Neuronal stem cell (in vitro differentiated cells): ENCODE results near the gene ACOXL.
A peak's percentile ranks its signal among the peaks of the same experiment; 100 is the strongest.
"Not testable (repeated sequence)": the region's sequence is repeated elsewhere in the genome, so short reads cannot be mapped to it uniquely, and the experiment has no call there.

Source experiments
- DNase-seq: peaks from one replicate; pipeline ENCODE4 v3.0.0-alpha.2; 2013; ENCODE audit warnings: low spot score
- H2AFZ ChIP-seq: one replicate; pipeline ENCODE4 v1.6.1; 2013; ENCODE audit warnings: mild to moderate bottlenecking, low read length, inconsistent platforms
- H2AK5ac ChIP-seq: 2 replicates; pipeline ENCODE4 v1.6.1; 2013; ENCODE audit warnings: low read depth, mild to moderate bottlenecking, inconsistent platforms, low read length, moderate library complexity, mixed read lengths
- H2BK120ac ChIP-seq: 2 replicates; pipeline ENCODE4 v1.6.1; 2013; ENCODE audit warnings: low read depth, mild to moderate bottlenecking, inconsistent platforms, low read length, moderate library complexity, mixed read lengths
- H2BK12ac ChIP-seq: one replicate; pipeline ENCODE4 v1.6.1; 2013; ENCODE audit warnings: low read length, inconsistent platforms
- H2BK15ac ChIP-seq: 2 replicates; pipeline ENCODE4 v1.6.1; 2013; ENCODE audit warnings: mild to moderate bottlenecking, low read length, inconsistent platforms, mixed read lengths
- H2BK5ac ChIP-seq: one replicate; pipeline ENCODE4 v1.6.1; 2013; ENCODE audit warnings: inconsistent platforms, mild to moderate bottlenecking, low read length, moderate library complexity
- H3K14ac ChIP-seq: one replicate; pipeline ENCODE4 v1.6.1; 2013; ENCODE audit warnings: low read length, inconsistent platforms
- H3K18ac ChIP-seq: 2 replicates; pipeline ENCODE4 v1.6.1; 2013; ENCODE audit warnings: low read length, inconsistent platforms
- H3K23ac ChIP-seq: 2 replicates; pipeline ENCODE4 v1.6.1; 2013; ENCODE audit warnings: low read depth, mild to moderate bottlenecking, mixed read lengths, low read length, inconsistent platforms; ENCODE audit not compliant: poor library complexity
- H3K27ac ChIP-seq: replicated peaks from 3 replicates; pipeline ENCODE4 v1.5.1; 2013; ENCODE audit warnings: low read length, inconsistent platforms
- H3K27me3 ChIP-seq, 3 experiments: 2 replicates each; pipeline ENCODE4 v1.6.1; 2013; ENCODE audit warnings: low read length in 3 of 3, mild to moderate bottlenecking in 2 of 3, inconsistent platforms in 1 of 3, low read depth in 1 of 3, mixed read lengths in 1 of 3, moderate library complexity in 1 of 3; ENCODE audit not compliant: control insufficient read depth in 3 of 3, insufficient read depth in 3 of 3
- H3K36me3 ChIP-seq, 2 donors: replicated peaks in 1 of 2; 2 replicates each; pipeline ENCODE4 v1.6.1; 2013; ENCODE audit warnings: low read length in 2 of 2; ENCODE audit not compliant: control insufficient read depth in 2 of 2, insufficient read depth in 2 of 2
- H3K4ac ChIP-seq: 2 replicates; pipeline ENCODE4 v1.6.1; 2013; ENCODE audit warnings: inconsistent platforms, mild to moderate bottlenecking, low read length, moderate library complexity
- H3K4me1 ChIP-seq, 2 donors: 1 replicate in 1 of 2; 2 replicates in 1 of 2; pipeline ENCODE4 v1.6.1; 2013; ENCODE audit warnings: low read length in 2 of 2, low read depth in 1 of 2; ENCODE audit not compliant: control insufficient read depth in 2 of 2, insufficient read depth in 1 of 2
- H3K4me2 ChIP-seq: one replicate; pipeline ENCODE4 v1.6.1; 2013; ENCODE audit warnings: mild to moderate bottlenecking, low read length, inconsistent platforms; ENCODE audit not compliant: insufficient read depth, poor library complexity, severe bottlenecking
- H3K4me3 ChIP-seq, 2 donors: 2 replicates each; pipeline ENCODE4 v1.5.1; 2013; ENCODE audit warnings: low read length in 2 of 2, mild to moderate bottlenecking in 2 of 2, inconsistent platforms in 1 of 2, moderate library complexity in 1 of 2
- H3K79me1 ChIP-seq: one replicate; pipeline ENCODE4 v1.6.1; 2013; ENCODE audit warnings: low read depth, mild to moderate bottlenecking, inconsistent platforms, low read length, moderate library complexity
- H3K9ac ChIP-seq: one replicate; pipeline ENCODE4 v1.6.1; 2013; ENCODE audit warnings: mild to moderate bottlenecking, low read depth, low read length, inconsistent platforms; ENCODE audit not compliant: poor library complexity
- H3K9me3 ChIP-seq, 2 donors: replicated peaks in 1 of 2; 2 replicates each; pipeline versions ENCODE3 to v1.6.1; 2013; ENCODE audit warnings: low read length in 2 of 2, mild to moderate bottlenecking in 2 of 2, inconsistent platforms in 1 of 2, low read depth in 1 of 2, mixed read lengths in 1 of 2, moderate library complexity in 1 of 2; ENCODE audit not compliant: control insufficient read depth in 2 of 2, insufficient read depth in 1 of 2
- H4K8ac ChIP-seq: one replicate; pipeline ENCODE4 v1.6.1; 2013; ENCODE audit warnings: low read depth, mild to moderate bottlenecking, inconsistent platforms, low read length, moderate library complexity
- H4K91ac ChIP-seq: one replicate; pipeline ENCODE4 v1.6.1; 2013; ENCODE audit warnings: low read length, low read depth, mild to moderate bottlenecking, inconsistent platforms; ENCODE audit not compliant: poor library complexity
- WGBS, 2 donors: extraction: QIAGEN DNeasy Blood & Tissue Kit; methylation state at CpG; one replicate each; pipeline ENCODE4 v1.1.7; 2013; ENCODE audit warnings: missing lambda C conversion rate in 2 of 2, mixed read lengths in 1 of 2; ENCODE audit not compliant: insufficient read length in 2 of 2, insufficient replicate concordance in 1 of 2; ENCODE audit errors: extremely low coverage in 2 of 2; 5-methylcytosine and 5-hydroxymethylcytosine counted together

ACOXL gene

DNA sequence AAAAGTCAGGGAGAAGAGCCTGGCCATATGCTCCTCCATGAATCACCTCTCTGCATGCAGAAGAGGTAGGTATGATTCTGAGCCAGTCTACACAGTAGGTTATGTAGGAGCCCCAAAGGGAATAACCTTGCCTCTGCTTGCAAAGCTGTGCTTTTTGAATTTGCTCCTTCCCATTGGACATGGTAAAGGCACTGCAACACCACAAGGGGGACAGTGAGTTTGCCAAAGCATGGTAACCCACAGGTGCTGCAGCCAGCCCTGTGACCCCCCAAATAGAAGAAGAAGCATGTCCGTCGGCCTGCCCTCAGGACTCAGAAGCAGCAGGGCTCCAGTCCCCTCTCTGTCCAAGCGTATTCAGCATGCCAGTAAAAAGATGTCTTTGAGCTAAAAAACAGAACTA lies 337.3 kb downstream of the ACOXL start:
- Histone ChIP-seq H3K4me3 (no peak overlapping the region), H3K9ac (no peak overlapping the region)
- no peak for DNase-seq

DNA sequence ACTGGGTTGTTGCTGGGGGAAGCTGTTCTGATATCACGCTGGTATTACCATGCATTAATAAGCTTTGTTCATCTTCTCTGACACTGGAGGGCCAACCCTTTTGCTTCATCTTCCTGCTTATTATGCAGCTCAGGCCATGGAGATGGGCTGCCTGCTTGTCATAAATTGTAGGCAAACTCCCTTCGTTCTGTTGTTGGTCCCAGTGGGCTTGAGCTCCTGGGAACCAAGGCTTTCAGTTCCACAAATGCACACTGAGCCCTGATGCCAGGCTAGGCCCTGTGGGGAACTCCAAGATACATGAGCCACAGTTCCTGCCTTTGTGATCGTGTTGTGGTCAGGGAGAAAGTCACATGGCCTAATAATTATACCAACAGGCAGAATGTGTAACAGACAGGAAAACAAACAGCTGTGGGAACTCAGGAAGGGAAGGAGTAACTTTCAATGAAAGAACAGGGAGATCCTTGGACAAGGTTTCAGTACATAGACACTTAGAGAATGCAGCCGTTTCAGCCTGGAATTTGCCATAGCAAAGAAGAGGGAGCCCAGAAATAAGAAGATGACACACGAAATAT lies 339.3 kb downstream of the ACOXL start:
- Histone ChIP-seq H3K9ac (no peak overlapping the region), H3K14ac (no peak overlapping the region), H2AFZ (peak overlapping the region; percentile 84), H3K4me1 (peaks cover 0 to 7% of the 10 kb centered on the region in 2 donors), H3K36me3 (no peaks in the 10 kb centered on the region), H2BK15ac (no peak overlapping the region), H2BK120ac (no peak overlapping the region), H3K4me2 (no peak overlapping the region), H4K91ac (no peak overlapping the region), H3K79me1 (no peaks in the 10 kb centered on the region), H3K4ac (no peak overlapping the region), H3K23ac (no peak overlapping the region), H3K4me3 (no peak overlapping the region), H3K18ac (no peak overlapping the region), H4K8ac (no peak overlapping the region), H3K9me3 (peaks cover 0 to 8% of the 10 kb centered on the region in 2 donors), H3K27me3 (no peaks in the 10 kb centered on the region), H2AK5ac (no peak overlapping the region), H2BK12ac (no peak overlapping the region), H3K27ac (no peak overlapping the region), H2BK5ac (no peak overlapping the region)
- WGBS, 2 donors = no CpG with 5 or more reads among the region's 5 CpGs
- DNase-seq = no peak

More for the DNA sequence above, 337.3 kb downstream of the ACOXL start:
- no peak overlapping the region for H2AFZ ChIP-seq
- no peak overlapping the region for H3K18ac ChIP-seq
- no peaks in the 10 kb centered on the region for H3K79me1 ChIP-seq
- H4K8ac ChIP-seq = no peak overlapping the region
- no peak overlapping the region for H3K23ac ChIP-seq
- H3K27me3 ChIP-seq = no peaks in the 10 kb centered on the region
- no peak overlapping the region for H2BK15ac ChIP-seq
- H3K9me3 ChIP-seq = peaks cover 0 to 2% of the 10 kb centered on the region in 2 donors
- H2BK120ac ChIP-seq = no peak overlapping the region
- H3K36me3 ChIP-seq = no peaks in the 10 kb centered on the region
- H2BK5ac ChIP-seq = no peak overlapping the region
- peaks cover 0 to 7% of the 10 kb centered on the region in 2 donors for H3K4me1 ChIP-seq
- no peak overlapping the region for H4K91ac ChIP-seq
- no peak overlapping the region for H2BK12ac ChIP-seq
- no peak overlapping the region for H3K27ac ChIP-seq
- no peak overlapping the region for H3K4me2 ChIP-seq
- H3K4ac ChIP-seq = no peak overlapping the region
- H2AK5ac ChIP-seq = no peak overlapping the region
- WGBS, 2 donors = no CpG with 5 or more reads among the region's 3 CpGs
- H3K14ac ChIP-seq = no peak overlapping the region

DNA sequence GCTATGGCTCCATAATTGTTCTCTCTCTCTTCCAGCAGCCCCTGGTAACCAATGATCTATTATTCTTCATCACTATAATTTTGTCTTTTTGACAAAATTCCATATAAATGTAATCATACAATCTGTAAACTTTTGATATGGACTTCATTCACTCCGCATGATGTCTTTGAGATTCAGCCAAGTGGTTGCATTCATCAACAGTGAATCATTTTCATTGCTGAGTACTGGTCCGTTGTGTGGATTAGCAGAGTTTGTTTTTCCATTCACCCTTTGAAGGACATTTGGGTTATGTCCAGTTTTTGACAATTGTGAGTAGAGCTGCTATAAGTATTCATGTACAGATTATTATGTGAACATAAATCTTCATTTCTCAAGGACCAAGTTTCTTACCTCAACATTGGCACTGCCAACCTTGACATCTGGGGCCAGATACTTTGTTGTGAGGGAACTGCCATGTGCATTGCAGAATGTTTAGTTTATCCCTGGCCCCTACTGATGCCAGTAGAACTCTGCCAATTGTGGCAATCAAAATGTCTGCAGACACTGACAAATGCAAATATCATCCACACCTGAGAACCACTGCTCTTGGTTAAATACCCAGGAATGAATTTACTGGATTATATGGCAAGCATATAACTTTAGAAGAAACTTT lies 340.0 kb downstream of the ACOXL start:
- Histone ChIP-seq H2BK15ac (no peak overlapping the region), H3K4me3 (no peak overlapping the region), H2AFZ (no peak overlapping the region), H3K18ac (no peak overlapping the region), H3K4ac (no peak overlapping the region), H3K9ac (no peak overlapping the region), H3K79me1 (no peaks in the 10 kb centered on the region), H3K9me3 (peaks cover 0 to 8% of the 10 kb centered on the region in 2 donors), H3K36me3 (no peaks in the 10 kb centered on the region), H3K4me2 (no peak overlapping the region), H2BK12ac (no peak overlapping the region), H3K14ac (no peak overlapping the region), H3K23ac (no peak overlapping the region), H4K8ac (no peak overlapping the region), H2BK120ac (no peak overlapping the region), H3K27ac (no peak overlapping the region), H2AK5ac (no peak overlapping the region), H4K91ac (no peak overlapping the region), H3K27me3 (no peaks in the 10 kb centered on the region), H2BK5ac (no peak overlapping the region), H3K4me1 (peaks cover 0 to 7% of the 10 kb centered on the region in 2 donors)
- no peak for DNase-seq
- no CpG with 5 or more reads among the region's 2 CpGs for WGBS, 2 donors

DNA sequence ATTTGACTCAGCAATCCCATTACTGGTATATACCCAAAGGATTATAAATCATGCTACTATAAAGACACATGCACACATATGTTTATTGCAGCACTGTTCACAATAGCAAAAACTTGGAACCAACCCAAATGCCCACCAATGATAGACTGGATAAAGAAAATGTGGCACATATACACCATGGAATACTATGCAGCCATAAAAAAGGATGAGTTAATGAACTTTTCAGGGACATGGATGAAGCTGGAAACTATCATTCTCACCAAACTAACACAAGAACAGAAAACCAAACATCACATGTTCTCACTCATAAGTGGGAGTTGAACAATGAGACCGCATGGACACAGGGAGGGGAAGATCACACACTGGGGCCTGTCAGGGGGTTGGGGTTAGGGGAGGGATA lies 350.3 kb downstream of the ACOXL start:
- H3K27ac ChIP-seq, H3K79me1 ChIP-seq, H3K9me3 ChIP-seq, DNase-seq, H2BK5ac ChIP-seq, H2AFZ ChIP-seq, H3K4ac ChIP-seq, H3K27me3 ChIP-seq, H3K4me2 ChIP-seq, H4K91ac ChIP-seq, H2BK12ac ChIP-seq, H3K18ac ChIP-seq, H2AK5ac ChIP-seq, H3K36me3 ChIP-seq, H4K8ac ChIP-seq, H3K4me1 ChIP-seq, H3K9ac ChIP-seq, H3K4me3 ChIP-seq, H3K14ac ChIP-seq, H2BK15ac ChIP-seq, H2BK120ac ChIP-seq, H3K23ac ChIP-seq: not testable (repeated sequence)
- no CpG with 5 or more reads among the region's 1 CpG for WGBS, 2 donors
